Neuronal stem cell (in vitro differentiated cells): Measurements from ENCODE around the gene LTB.
A peak's percentile ranks its signal among the peaks of the same experiment; 100 is the strongest.

Source experiments
- DNase-seq: peaks from one replicate; pipeline ENCODE4 v3.0.0-alpha.2; 2013; ENCODE audit warnings: low spot score
- H2AFZ ChIP-seq: one replicate; pipeline ENCODE4 v1.6.1; 2013; ENCODE audit warnings: mild to moderate bottlenecking, low read length, inconsistent platforms
- H2AK5ac ChIP-seq: 2 replicates; pipeline ENCODE4 v1.6.1; 2013; ENCODE audit warnings: low read depth, mild to moderate bottlenecking, inconsistent platforms, low read length, moderate library complexity, mixed read lengths
- H2BK120ac ChIP-seq: 2 replicates; pipeline ENCODE4 v1.6.1; 2013; ENCODE audit warnings: low read depth, mild to moderate bottlenecking, inconsistent platforms, low read length, moderate library complexity, mixed read lengths
- H2BK12ac ChIP-seq: one replicate; pipeline ENCODE4 v1.6.1; 2013; ENCODE audit warnings: low read length, inconsistent platforms
- H2BK15ac ChIP-seq: 2 replicates; pipeline ENCODE4 v1.6.1; 2013; ENCODE audit warnings: mild to moderate bottlenecking, low read length, inconsistent platforms, mixed read lengths
- H2BK5ac ChIP-seq: one replicate; pipeline ENCODE4 v1.6.1; 2013; ENCODE audit warnings: inconsistent platforms, mild to moderate bottlenecking, low read length, moderate library complexity
- H3K14ac ChIP-seq: one replicate; pipeline ENCODE4 v1.6.1; 2013; ENCODE audit warnings: low read length, inconsistent platforms
- H3K18ac ChIP-seq: 2 replicates; pipeline ENCODE4 v1.6.1; 2013; ENCODE audit warnings: low read length, inconsistent platforms
- H3K23ac ChIP-seq: 2 replicates; pipeline ENCODE4 v1.6.1; 2013; ENCODE audit warnings: low read depth, mild to moderate bottlenecking, mixed read lengths, low read length, inconsistent platforms; ENCODE audit not compliant: poor library complexity
- H3K27ac ChIP-seq: replicated peaks from 3 replicates; pipeline ENCODE4 v1.5.1; 2013; ENCODE audit warnings: low read length, inconsistent platforms
- H3K27me3 ChIP-seq, 3 experiments: 2 replicates each; pipeline ENCODE4 v1.6.1; 2013; ENCODE audit warnings: low read length in 3 of 3, mild to moderate bottlenecking in 2 of 3, inconsistent platforms in 1 of 3, low read depth in 1 of 3, mixed read lengths in 1 of 3, moderate library complexity in 1 of 3; ENCODE audit not compliant: control insufficient read depth in 3 of 3, insufficient read depth in 3 of 3
- H3K36me3 ChIP-seq, 2 donors: replicated peaks in 1 of 2; 2 replicates each; pipeline ENCODE4 v1.6.1; 2013; ENCODE audit warnings: low read length in 2 of 2; ENCODE audit not compliant: control insufficient read depth in 2 of 2, insufficient read depth in 2 of 2
- H3K4ac ChIP-seq: 2 replicates; pipeline ENCODE4 v1.6.1; 2013; ENCODE audit warnings: inconsistent platforms, mild to moderate bottlenecking, low read length, moderate library complexity
- H3K4me1 ChIP-seq, 2 donors: 1 replicate in 1 of 2; 2 replicates in 1 of 2; pipeline ENCODE4 v1.6.1; 2013; ENCODE audit warnings: low read length in 2 of 2, low read depth in 1 of 2; ENCODE audit not compliant: control insufficient read depth in 2 of 2, insufficient read depth in 1 of 2
- H3K4me2 ChIP-seq: one replicate; pipeline ENCODE4 v1.6.1; 2013; ENCODE audit warnings: mild to moderate bottlenecking, low read length, inconsistent platforms; ENCODE audit not compliant: insufficient read depth, poor library complexity, severe bottlenecking
- H3K4me3 ChIP-seq, 2 donors: 2 replicates each; pipeline ENCODE4 v1.5.1; 2013; ENCODE audit warnings: low read length in 2 of 2, mild to moderate bottlenecking in 2 of 2, inconsistent platforms in 1 of 2, moderate library complexity in 1 of 2
- H3K79me1 ChIP-seq: one replicate; pipeline ENCODE4 v1.6.1; 2013; ENCODE audit warnings: low read depth, mild to moderate bottlenecking, inconsistent platforms, low read length, moderate library complexity
- H3K9ac ChIP-seq: one replicate; pipeline ENCODE4 v1.6.1; 2013; ENCODE audit warnings: mild to moderate bottlenecking, low read depth, low read length, inconsistent platforms; ENCODE audit not compliant: poor library complexity
- H3K9me3 ChIP-seq, 2 donors: replicated peaks in 1 of 2; 2 replicates each; pipeline versions ENCODE3 to v1.6.1; 2013; ENCODE audit warnings: low read length in 2 of 2, mild to moderate bottlenecking in 2 of 2, inconsistent platforms in 1 of 2, low read depth in 1 of 2, mixed read lengths in 1 of 2, moderate library complexity in 1 of 2; ENCODE audit not compliant: control insufficient read depth in 2 of 2, insufficient read depth in 1 of 2
- H4K8ac ChIP-seq: one replicate; pipeline ENCODE4 v1.6.1; 2013; ENCODE audit warnings: low read depth, mild to moderate bottlenecking, inconsistent platforms, low read length, moderate library complexity
- H4K91ac ChIP-seq: one replicate; pipeline ENCODE4 v1.6.1; 2013; ENCODE audit warnings: low read length, low read depth, mild to moderate bottlenecking, inconsistent platforms; ENCODE audit not compliant: poor library complexity
- WGBS, 2 donors: extraction: QIAGEN DNeasy Blood & Tissue Kit; methylation state at CpG; one replicate each; pipeline ENCODE4 v1.1.7; 2013; ENCODE audit warnings: missing lambda C conversion rate in 2 of 2, mixed read lengths in 1 of 2; ENCODE audit not compliant: insufficient read length in 2 of 2, insufficient replicate concordance in 1 of 2; ENCODE audit errors: extremely low coverage in 2 of 2; 5-methylcytosine and 5-hydroxymethylcytosine counted together

The LTB gene

GRCh38 chr6:31579546-31580437 lies 2.4 kb downstream of the LTB start:
- H3K27me3 ChIP-seq = peaks cover 0 to 48% (median 12%) of the 10 kb centered on the region in 3 experiments
- H3K18ac ChIP-seq = no peak overlapping the region
- H4K91ac ChIP-seq = no peak overlapping the region
- no peaks in the 10 kb centered on the region for H3K79me1 ChIP-seq
- no peak overlapping the region for H2BK15ac ChIP-seq
- H3K4me2 ChIP-seq = no peak overlapping the region
- H3K4me3 ChIP-seq = no peak overlapping the region
- WGBS, 2 donors = no CpG with 5 or more reads among the region's 8 CpGs
- no peak overlapping the region for H3K9ac ChIP-seq
- H2BK120ac ChIP-seq = peak overlapping the region; percentile 10
- no peaks in the 10 kb centered on the region for H3K36me3 ChIP-seq
- no peak overlapping the region for H3K4ac ChIP-seq
- H2BK12ac ChIP-seq = no peak overlapping the region
- H4K8ac ChIP-seq = no peak overlapping the region
- no peak overlapping the region for H3K14ac ChIP-seq
- H2AFZ ChIP-seq = peak overlapping the region; percentile 100
- no peak overlapping the region for H3K27ac ChIP-seq
- H2BK5ac ChIP-seq = no peak overlapping the region
- H3K23ac ChIP-seq = no peak overlapping the region
- DNase-seq = no peak
- H3K4me1 ChIP-seq = peaks cover 2 to 7% of the 10 kb centered on the region in 2 donors
- no peaks in the 10 kb centered on the region for H3K9me3 ChIP-seq
- no peak overlapping the region for H2AK5ac ChIP-seq

- Histone ChIP-seq H2BK12ac (no peak overlapping the region), H3K4me3 (no peak overlapping the region), H3K4me2 (no peak overlapping the region), H3K79me1 (no peaks in the 10 kb centered on the region), H3K27me3 (peaks cover 0 to 48% (median 12%) of the 10 kb centered on the region in 3 experiments), H3K4ac (no peak overlapping the region), H3K4me1 (peaks cover 2 to 7% of the 10 kb centered on the region in 2 donors), H3K36me3 (no peaks in the 10 kb centered on the region), H4K8ac (no peak overlapping the region), H3K9ac (no peak overlapping the region), H3K9me3 (no peaks in the 10 kb centered on the region), H3K14ac (no peak overlapping the region), H2BK120ac (no peak overlapping the region), H2BK5ac (no peak overlapping the region), H4K91ac (no peak overlapping the region), H2AK5ac (no peak overlapping the region), H3K18ac (no peak overlapping the region), H2AFZ (no peak overlapping the region), H2BK15ac (no peak overlapping the region), H3K23ac (no peak overlapping the region), H3K27ac (no peak overlapping the region)
- WGBS, 2 donors = no CpG with 5 or more reads among the region's 3 CpGs
- DNase-seq = no peak
Observed at GRCh38 chr6:31579119-31579505, 3.1 kb downstream of the LTB start.

- H3K14ac ChIP-seq = no peak overlapping the region
- H2AFZ ChIP-seq = no peak overlapping the region
- H3K27ac ChIP-seq = no peak overlapping the region
Observed at GRCh38 chr6:31578184-31579118, 3.8 kb downstream of the LTB start.

GRCh38 chr6:31577579-31577966 lies 4.7 kb downstream of the LTB start:
- Histone ChIP-seq H3K4me2 (no peak overlapping the region), H2BK12ac (no peak overlapping the region), H3K9me3 (no peaks in the 10 kb centered on the region), H3K4ac (no peak overlapping the region), H2BK120ac (no peak overlapping the region), H4K8ac (no peak overlapping the region), H3K36me3 (no peaks in the 10 kb centered on the region), H3K23ac (no peak overlapping the region), H3K79me1 (no peaks in the 10 kb centered on the region), H4K91ac (no peak overlapping the region), H3K4me1 (peaks cover 2 to 8% of the 10 kb centered on the region in 2 donors), H2BK15ac (no peak overlapping the region), H3K27me3 (peaks cover 0 to 48% (median 12%) of the 10 kb centered on the region in 3 experiments), H3K27ac (no peak overlapping the region), H3K4me3 (no peak overlapping the region), H3K14ac (no peak overlapping the region), H2AFZ (no peak overlapping the region), H2AK5ac (no peak overlapping the region), H3K18ac (no peak overlapping the region), H3K9ac (no peak overlapping the region), H2BK5ac (no peak overlapping the region)
- no peak for DNase-seq
- WGBS, 2 donors = no CpG with 5 or more reads among the region's 3 CpGs

More at GRCh38 chr6:31578184-31579118, 3.8 kb downstream of the LTB start:
- WGBS, 2 donors = no CpG with 5 or more reads among the region's 12 CpGs
- no peak overlapping the region for H2BK15ac ChIP-seq
- no peak overlapping the region for H4K8ac ChIP-seq
- no peak overlapping the region for H3K18ac ChIP-seq
- no peak overlapping the region for H2BK120ac ChIP-seq
- no peaks in the 10 kb centered on the region for H3K9me3 ChIP-seq
- no peak overlapping the region for H2BK12ac ChIP-seq
- H3K4ac ChIP-seq = no peak overlapping the region
- no peaks in the 10 kb centered on the region for H3K79me1 ChIP-seq
- H4K91ac ChIP-seq = no peak overlapping the region
- no peak overlapping the region for H3K23ac ChIP-seq
- H3K4me2 ChIP-seq = no peak overlapping the region
- no peaks in the 10 kb centered on the region for H3K36me3 ChIP-seq
- H2AK5ac ChIP-seq = no peak overlapping the region
- no peak for DNase-seq
- no peak overlapping the region for H3K9ac ChIP-seq
- no peak overlapping the region for H2BK5ac ChIP-seq
- peaks cover 0 to 48% (median 12%) of the 10 kb centered on the region in 3 experiments for H3K27me3 ChIP-seq
- H3K4me1 ChIP-seq = peaks cover 2 to 8% of the 10 kb centered on the region in 2 donors
- H3K4me3 ChIP-seq = no peak overlapping the region
